Measurements from ENCODE around the gene SORCS2. TPM values are rescaled to one million over a fixed set of nuclear protein-coding genes. Genes with fewer than 3 reads are reported as not detected.

SORCS2 gene
- total RNA-seq, 1 experiment from 2014 or later = 0.15 TPM

DNA sequence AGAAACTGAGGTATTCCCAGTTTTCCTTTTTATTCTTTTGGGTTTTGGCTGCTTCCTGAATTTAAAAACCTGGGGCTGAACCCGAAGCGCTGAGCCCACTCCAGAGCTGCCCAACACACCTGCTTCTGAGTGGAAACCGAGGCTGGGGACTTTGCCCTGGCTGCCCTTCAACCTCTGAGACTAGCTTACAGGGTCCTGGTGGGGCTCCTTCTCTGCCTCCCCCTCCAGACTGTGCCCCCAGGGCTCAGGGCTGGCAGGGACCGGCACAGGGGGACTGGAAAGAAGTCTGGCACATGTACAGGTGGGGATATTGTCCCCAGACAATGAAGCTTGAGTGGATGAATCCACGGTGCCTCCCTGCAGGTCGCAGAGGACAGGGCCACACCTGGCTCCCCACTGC is 482.8 kb downstream of the SORCS2 start:
- H3K4me3 ChIP-seq (ENCODE audit: low read depth in 2 of 2, low read length in 2 of 2) = no peak overlapping the region
- H3K27ac ChIP-seq (ENCODE audit: low read length) = no peak overlapping the region
- H3K36me3 ChIP-seq (ENCODE audit: control insufficient read depth, insufficient read depth, low read length) = no peaks in the 10 kb centered on the region
- ChIA-PET CTCF (no interaction called here), POLR2A (no interaction called here)
- no TSS peak for BruUV-seq (replicated peaks)
- TF ChIP-seq POLR2AphosphoS5 (IDR thresholded peaks at IDR 0.05; ENCODE audit: low read depth, low read length) = no peak
- no peak for TF ChIP-seq TCF7L2 (IDR thresholded peaks at IDR 0.05; ENCODE audit: low read depth, low read length)
- TF ChIP-seq CTCF (IDR thresholded peaks at IDR 0.05) = no peak
- no peak for TF ChIP-seq REST (IDR thresholded peaks at IDR 0.05; ENCODE audit: insufficient read depth in 1 of 2, low read depth in 2 of 2, low read length in 1 of 2)
- H3K4me1 ChIP-seq (ENCODE audit: control insufficient read depth, insufficient read depth, low read length) = no peaks in the 10 kb centered on the region
- H3K27me3 ChIP-seq (ENCODE audit: control insufficient read depth, insufficient read depth, low read length) = no peaks in the 10 kb centered on the region
- ATAC-seq = no peak
- no peaks in the 10 kb centered on the region for H3K9me3 ChIP-seq (ENCODE audit: control insufficient read depth, insufficient read depth, low read depth, low read length)
- no peak for DNase-seq (ENCODE audit: low read depth, low spot score)
- intact Hi-C loops (cut with micrococcal nuclease; ENCODE audit: unreplicated experiment) (no loop called here), in situ Hi-C loops (cut with HindIII; ENCODE audit: low pct_unique_long_range_greater_than_20kb, low sequenced_read_pairs) (no loop called here)

DNA sequence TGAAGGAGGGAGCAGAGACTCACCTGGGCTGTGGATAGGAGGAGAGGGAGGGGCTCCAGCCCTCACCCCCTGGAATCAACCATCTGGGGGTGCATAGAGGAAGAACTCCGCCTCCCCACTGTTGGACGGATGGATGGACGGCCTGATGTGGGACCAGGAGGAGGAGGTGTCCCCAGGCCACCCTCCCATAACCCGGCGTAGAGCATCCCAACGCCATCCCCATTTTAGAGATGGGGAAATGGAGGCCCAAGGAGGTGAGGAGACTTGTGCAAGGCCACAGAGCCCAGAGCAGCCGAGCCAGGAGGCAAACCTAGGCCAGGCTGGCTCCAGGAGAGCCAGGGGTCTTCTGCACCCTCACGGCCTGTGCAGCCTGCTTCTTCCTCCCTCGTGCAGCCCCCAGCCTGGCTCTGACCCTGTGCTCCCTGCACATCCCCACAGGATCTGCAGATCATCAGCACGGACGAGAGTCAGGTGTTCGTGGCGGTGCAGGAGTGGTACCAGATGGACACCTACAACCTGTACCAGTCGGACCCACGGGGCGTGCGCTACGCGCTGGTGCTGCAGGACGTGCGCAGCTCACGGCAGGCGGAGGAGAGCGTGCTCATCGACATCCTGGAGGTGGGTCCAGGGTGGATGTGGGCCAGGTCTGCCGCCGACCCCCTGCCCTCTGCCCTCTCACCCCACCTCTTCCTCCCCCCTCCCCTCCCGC is 483.4 kb downstream of the SORCS2 start:
- Histone ChIP-seq H3K27ac (ENCODE audit: low read length) (no peak overlapping the region), H3K36me3 (ENCODE audit: control insufficient read depth, insufficient read depth, low read length) (no peaks in the 10 kb centered on the region), H3K9me3 (ENCODE audit: control insufficient read depth, insufficient read depth, low read depth, low read length) (no peaks in the 10 kb centered on the region), H3K27me3 (ENCODE audit: control insufficient read depth, insufficient read depth, low read length) (no peaks in the 10 kb centered on the region), H3K4me1 (ENCODE audit: control insufficient read depth, insufficient read depth, low read length) (no peaks in the 10 kb centered on the region), H3K4me3 (ENCODE audit: low read depth in 2 of 2, low read length in 2 of 2) (no peak overlapping the region)
- BruUV-seq (replicated peaks) = no TSS peak
- CTCF ChIA-PET = no interaction called here
- intact Hi-C loops (cut with micrococcal nuclease; ENCODE audit: unreplicated experiment) (no loop called here), in situ Hi-C loops (cut with HindIII; ENCODE audit: low pct_unique_long_range_greater_than_20kb, low sequenced_read_pairs) (no loop called here)
- ATAC-seq (no peak), DNase-seq (ENCODE audit: low read depth, low spot score) (no peak)
- POLR2A ChIA-PET = no interaction called here
- TF ChIP-seq POLR2AphosphoS5 (IDR thresholded peaks at IDR 0.05; ENCODE audit: low read depth, low read length) (no peak), TCF7L2 (IDR thresholded peaks at IDR 0.05; ENCODE audit: low read depth, low read length) (no peak), REST (IDR thresholded peaks at IDR 0.05; ENCODE audit: insufficient read depth in 1 of 2, low read depth in 2 of 2, low read length in 1 of 2) (no peak), CTCF (IDR thresholded peaks at IDR 0.05) (no peak), SIN3A (IDR thresholded peaks at IDR 0.05; ENCODE audit: borderline replicate concordance, insufficient read depth, low read depth, low read length) (no peak)

Data from Panc1 (cell line).